ENCODE results near the gene NAALADL2. TPM values are rescaled to one million over a fixed set of nuclear protein-coding genes. Genes with fewer than 3 reads are reported as not detected.
A peak's percentile ranks its signal among the peaks of the same experiment; 100 is the strongest.

The NAALADL2 gene
- total RNA-seq = 10 to 100 TPM in 1 of 2 donors, 1 to 10 TPM in 1; 8.5 to 24.3 TPM

- TF ChIP-seq CTCF (IDR thresholded peaks at IDR 0.05) = no peak
- Histone ChIP-seq H3K4me3 (no peak within 1 kb of the TSS), H3K36me3 (no peaks in the 10 kb centered on the region), H3K4me1 (no peaks in the 10 kb centered on the region), H3K9ac (ENCODE audit: low read depth in 2 of 2, low read length in 2 of 2) (peak within 1 kb of the TSS in 1 of 2 donors; percentile 65), H3K9me3 (no peaks in the 10 kb centered on the region), H3K27me3 (no peaks in the 10 kb centered on the region), H3K27ac (peak within 1 kb of the TSS; percentile 81)
- intact Hi-C loops (cut with DNase I) = no loop called here
- DNase-seq = peak; percentile 33
Observed at GRCh38 chr3:174859114-174859735, at the start of gene NAALADL2. NAALADL2 (plus strand) TSS chr3:174859334.

GRCh38 chr3:174810254-174810653, 48.9 kb upstream of the NAALADL2 start:
- DNase-seq = peak; percentile 25
- no peak for TF ChIP-seq CTCF (IDR thresholded peaks at IDR 0.05)
- Histone ChIP-seq H3K27ac (no peak overlapping the region), H3K4me3 (no peak overlapping the region), H3K36me3 (no peaks in the 10 kb centered on the region), H3K9ac (ENCODE audit: low read depth in 2 of 2, low read length in 2 of 2) (no peak overlapping the region), H3K27me3 (no peaks in the 10 kb centered on the region), H3K4me1 (peaks cover 3% of the 10 kb centered on the region), H3K9me3 (no peaks in the 10 kb centered on the region)
- intact Hi-C loops (cut with DNase I) = no loop called here

- Histone ChIP-seq H3K36me3 (no peaks in the 10 kb centered on the region), H3K4me1 (peaks cover 3% of the 10 kb centered on the region), H3K27ac (no peak overlapping the region), H3K9me3 (no peaks in the 10 kb centered on the region), H3K27me3 (no peaks in the 10 kb centered on the region), H3K9ac (ENCODE audit: low read depth in 2 of 2, low read length in 2 of 2) (no peak overlapping the region), H3K4me3 (no peak overlapping the region)
- no peak for DNase-seq
- intact Hi-C loops (cut with DNase I) = no loop called here
- TF ChIP-seq CTCF (IDR thresholded peaks at IDR 0.05) = no peak
Observed at GRCh38 chr3:174812172-174812862, 46.8 kb upstream of the NAALADL2 start.

- no peak for DNase-seq
- no peak for TF ChIP-seq CTCF (IDR thresholded peaks at IDR 0.05)
- no peak overlapping the region for H3K9ac ChIP-seq (ENCODE audit: low read depth in 2 of 2, low read length in 2 of 2)
- no peaks in the 10 kb centered on the region for H3K4me1 ChIP-seq
- intact Hi-C loops (cut with DNase I) = no loop called here
- H3K27me3 ChIP-seq = no peaks in the 10 kb centered on the region
- H3K9me3 ChIP-seq = no peaks in the 10 kb centered on the region
- no peak overlapping the region for H3K27ac ChIP-seq
- H3K4me3 ChIP-seq = no peak overlapping the region
- no peaks in the 10 kb centered on the region for H3K36me3 ChIP-seq
Observed at GRCh38 chr3:174815750-174816149, 43.4 kb upstream of the NAALADL2 start.

- H3K9ac ChIP-seq (ENCODE audit: low read depth in 2 of 2, low read length in 2 of 2) = no peak overlapping the region
- no peaks in the 10 kb centered on the region for H3K36me3 ChIP-seq
- H3K4me3 ChIP-seq = no peak overlapping the region
- DNase-seq = no peak
- intact Hi-C loops (cut with DNase I) = no loop called here
- no peaks in the 10 kb centered on the region for H3K9me3 ChIP-seq
- no peak for TF ChIP-seq CTCF (IDR thresholded peaks at IDR 0.05)
- no peaks in the 10 kb centered on the region for H3K4me1 ChIP-seq
- no peaks in the 10 kb centered on the region for H3K27me3 ChIP-seq
- H3K27ac ChIP-seq = no peak overlapping the region
Observed at GRCh38 chr3:174820885-174821284, 38.2 kb upstream of the NAALADL2 start.
